HEK293 (cell line): ENCODE results near the gene DCST1.

Source experiments
- MYNN ChIP-seq: fragments of 450-650 bp; formaldehyde crosslinking; IDR thresholded peaks from 2 replicates; pipeline ENCODE4 v1.5.1; 2016; ENCODE audit warnings: missing biosample characterization, missing genetic modification characterization, borderline replicate concordance
- PRDM1 ChIP-seq: fragments of 450-650 bp; formaldehyde crosslinking; IDR thresholded peaks from 2 replicates; pipeline ENCODE4; 2016; ENCODE audit warnings: missing biosample characterization, missing genetic modification characterization
- YY1 ChIP-seq: fragments of 450-650 bp; formaldehyde crosslinking; IDR thresholded peaks from 2 replicates; pipeline ENCODE4 v1.5.1; 2018; ENCODE audit warnings: missing biosample characterization, missing genetic modification characterization
- TF ChIP-seq, protein P1 (sequence below): fragments of 450-650 bp; formaldehyde crosslinking; IDR thresholded peaks from 2 replicates; pipeline ENCODE4 v1.5.1; 2016; ENCODE audit warnings: missing biosample characterization, missing genetic modification characterization, low read depth
- TF ChIP-seq, protein P2 (sequence below): sonication (generic); formaldehyde crosslinking; IDR thresholded peaks from 2 replicates; pipeline ENCODE4 v1.8.1; 2022; ENCODE audit warnings: mild to moderate bottlenecking, moderate library complexity, missing genetic modification reagents
- TF ChIP-seq, protein P3 (sequence below): fragments of 450-650 bp; formaldehyde crosslinking; IDR thresholded peaks from 2 replicates; pipeline ENCODE4 v1.5.1; 2016; ENCODE audit warnings: missing biosample characterization, missing genetic modification characterization

DNA sequence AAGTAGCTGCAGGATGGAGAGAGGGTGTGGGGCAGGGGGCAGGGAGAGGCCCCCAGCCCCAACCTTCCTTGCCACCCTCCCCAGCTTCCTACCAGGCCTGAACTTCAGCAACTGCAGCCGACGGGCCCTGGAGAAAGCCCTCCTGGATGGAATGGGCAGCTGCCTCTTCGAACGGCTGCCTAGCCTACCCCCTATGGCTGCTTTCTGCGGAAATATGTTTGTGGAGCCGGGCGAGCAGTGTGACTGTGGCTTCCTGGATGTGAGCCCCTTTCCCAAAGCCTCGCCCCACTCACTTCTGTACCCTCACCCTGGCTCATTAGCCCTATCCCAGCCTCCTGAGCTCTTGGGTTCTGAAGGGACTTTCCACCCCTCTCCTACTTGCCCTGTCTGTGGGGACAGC, 23.5 kb downstream of the DCST1 start:
- no peak for TF ChIP-seq YY1 (tag by site-specific recombination)
- TF ChIP-seq, protein P1, sequence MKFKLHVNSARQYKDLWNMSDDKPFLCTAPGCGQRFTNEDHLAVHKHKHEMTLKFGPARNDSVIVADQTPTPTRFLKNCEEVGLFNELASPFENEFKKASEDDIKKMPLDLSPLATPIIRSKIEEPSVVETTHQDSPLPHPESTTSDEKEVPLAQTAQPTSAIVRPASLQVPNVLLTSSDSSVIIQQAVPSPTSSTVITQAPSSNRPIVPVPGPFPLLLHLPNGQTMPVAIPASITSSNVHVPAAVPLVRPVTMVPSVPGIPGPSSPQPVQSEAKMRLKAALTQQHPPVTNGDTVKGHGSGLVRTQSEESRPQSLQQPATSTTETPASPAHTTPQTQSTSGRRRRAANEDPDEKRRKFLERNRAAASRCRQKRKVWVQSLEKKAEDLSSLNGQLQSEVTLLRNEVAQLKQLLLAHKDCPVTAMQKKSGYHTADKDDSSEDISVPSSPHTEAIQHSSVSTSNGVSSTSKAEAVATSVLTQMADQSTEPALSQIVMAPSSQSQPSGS: no peak
- TF ChIP-seq PRDM1 (tag by site-specific recombination): no peak
- TF ChIP-seq, protein P2, sequence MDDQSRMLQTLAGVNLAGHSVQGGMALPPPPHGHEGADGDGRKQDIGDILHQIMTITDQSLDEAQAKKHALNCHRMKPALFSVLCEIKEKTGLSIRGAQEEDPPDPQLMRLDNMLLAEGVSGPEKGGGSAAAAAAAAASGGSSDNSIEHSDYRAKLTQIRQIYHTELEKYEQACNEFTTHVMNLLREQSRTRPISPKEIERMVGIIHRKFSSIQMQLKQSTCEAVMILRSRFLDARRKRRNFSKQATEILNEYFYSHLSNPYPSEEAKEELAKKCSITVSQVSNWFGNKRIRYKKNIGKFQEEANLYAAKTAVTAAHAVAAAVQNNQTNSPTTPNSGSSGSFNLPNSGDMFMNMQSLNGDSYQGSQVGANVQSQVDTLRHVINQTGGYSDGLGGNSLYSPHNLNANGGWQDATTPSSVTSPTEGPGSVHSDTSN (CRISPR knock-in tag): no peak
- TF ChIP-seq MYNN (tag by site-specific recombination): no peak
- TF ChIP-seq, protein P3, sequence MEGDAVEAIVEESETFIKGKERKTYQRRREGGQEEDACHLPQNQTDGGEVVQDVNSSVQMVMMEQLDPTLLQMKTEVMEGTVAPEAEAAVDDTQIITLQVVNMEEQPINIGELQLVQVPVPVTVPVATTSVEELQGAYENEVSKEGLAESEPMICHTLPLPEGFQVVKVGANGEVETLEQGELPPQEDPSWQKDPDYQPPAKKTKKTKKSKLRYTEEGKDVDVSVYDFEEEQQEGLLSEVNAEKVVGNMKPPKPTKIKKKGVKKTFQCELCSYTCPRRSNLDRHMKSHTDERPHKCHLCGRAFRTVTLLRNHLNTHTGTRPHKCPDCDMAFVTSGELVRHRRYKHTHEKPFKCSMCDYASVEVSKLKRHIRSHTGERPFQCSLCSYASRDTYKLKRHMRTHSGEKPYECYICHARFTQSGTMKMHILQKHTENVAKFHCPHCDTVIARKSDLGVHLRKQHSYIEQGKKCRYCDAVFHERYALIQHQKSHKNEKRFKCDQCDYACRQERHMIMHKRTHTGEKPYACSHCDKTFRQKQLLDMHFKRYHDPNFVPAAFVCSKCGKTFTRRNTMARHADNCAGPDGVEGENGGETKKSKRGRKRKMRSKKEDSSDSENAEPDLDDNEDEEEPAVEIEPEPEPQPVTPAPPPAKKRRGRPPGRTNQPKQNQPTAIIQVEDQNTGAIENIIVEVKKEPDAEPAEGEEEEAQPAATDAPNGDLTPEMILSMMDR (tag by site-specific recombination): no peak
